GM12878 (cell line): Measurements from ENCODE around the gene SNRNP200.

Experiments
- EZH2 ChIP-seq: IDR thresholded peaks from 2 replicates; pipeline ENCODE4 v1.6.1; 2012; ENCODE audit warnings: low read depth, mild to moderate bottlenecking, control low read depth, inconsistent platforms, low read length, borderline replicate concordance; ENCODE audit not compliant: control insufficient read depth
- JUNB ChIP-seq: IDR thresholded peaks from 2 replicates; pipeline ENCODE4 v1.6.1; 2016; ENCODE audit warnings: antibody characterized with exemption, mild to moderate bottlenecking
- MYC ChIP-seq: IDR thresholded peaks from 2 replicates; pipeline ENCODE4 v1.6.1; 2011; ENCODE audit warnings: mild to moderate bottlenecking, low read length, moderate library complexity, inconsistent platforms; ENCODE audit not compliant: insufficient read depth, insufficient replicate concordance, insufficient read length, severe bottlenecking
- POLR2A ChIP-seq: IDR thresholded peaks from 2 replicates; pipeline ENCODE4 v1.6.1; 2011; ENCODE audit warnings: low read depth, mild to moderate bottlenecking, low read length
- TF ChIP-seq, protein P1 (sequence below), 3 experiments: IDR thresholded peaks in 2 of 3; conservative IDR thresholded peaks in 1 of 3; 2 replicates each; pipeline ENCODE4 v1.5.1; 2011; ENCODE audit warnings: low read depth in 3 of 3, low read length in 3 of 3, mild to moderate bottlenecking in 3 of 3, control low read depth in 2 of 3, moderate library complexity in 2 of 3, inconsistent platforms in 1 of 3, mixed read lengths in 1 of 3; ENCODE audit not compliant: control insufficient read depth in 2 of 3, insufficient read depth in 1 of 3; ENCODE audit errors: extremely low read depth in 1 of 3

GRCh38 chr2:96233436-96233835 lies 71.9 kb downstream of the SNRNP200 start:
- TF ChIP-seq, protein P1, sequence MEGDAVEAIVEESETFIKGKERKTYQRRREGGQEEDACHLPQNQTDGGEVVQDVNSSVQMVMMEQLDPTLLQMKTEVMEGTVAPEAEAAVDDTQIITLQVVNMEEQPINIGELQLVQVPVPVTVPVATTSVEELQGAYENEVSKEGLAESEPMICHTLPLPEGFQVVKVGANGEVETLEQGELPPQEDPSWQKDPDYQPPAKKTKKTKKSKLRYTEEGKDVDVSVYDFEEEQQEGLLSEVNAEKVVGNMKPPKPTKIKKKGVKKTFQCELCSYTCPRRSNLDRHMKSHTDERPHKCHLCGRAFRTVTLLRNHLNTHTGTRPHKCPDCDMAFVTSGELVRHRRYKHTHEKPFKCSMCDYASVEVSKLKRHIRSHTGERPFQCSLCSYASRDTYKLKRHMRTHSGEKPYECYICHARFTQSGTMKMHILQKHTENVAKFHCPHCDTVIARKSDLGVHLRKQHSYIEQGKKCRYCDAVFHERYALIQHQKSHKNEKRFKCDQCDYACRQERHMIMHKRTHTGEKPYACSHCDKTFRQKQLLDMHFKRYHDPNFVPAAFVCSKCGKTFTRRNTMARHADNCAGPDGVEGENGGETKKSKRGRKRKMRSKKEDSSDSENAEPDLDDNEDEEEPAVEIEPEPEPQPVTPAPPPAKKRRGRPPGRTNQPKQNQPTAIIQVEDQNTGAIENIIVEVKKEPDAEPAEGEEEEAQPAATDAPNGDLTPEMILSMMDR (IDR thresholded peaks at IDR 0.05 in 2 of 3, conservative IDR thresholded peaks at IDR 0.05 in 1 of 3; ENCODE audit: control insufficient read depth in 2 of 3, extremely low read depth in 1 of 3, insufficient read depth in 1 of 3, low read depth in 3 of 3, low read length in 3 of 3) = no peak
- TF ChIP-seq POLR2A (no peak), MYC (no peak), EZH2 (no peak), JUNB (no peak)
